SK-N-SH treated with all-trans-retinoic acid at 6 μM for 48 hours (cell line): ENCODE measurements around the gene SHROOM1.

Source experiments
- ATAC-seq: fragments of 200-7000 bp; cut with Tn5 transposase; 3 replicates; pipeline ENCODE4 v1.9.1; 2020; ENCODE audit warnings: mild to moderate bottlenecking, moderate library complexity
- ARNTL ChIP-seq: fragments of 450-650 bp; formaldehyde crosslinking; IDR thresholded peaks from 2 replicates; pipeline ENCODE4 v1.5.0; 2020; ENCODE audit warnings: low read depth, mild to moderate bottlenecking, moderate library complexity, borderline replicate concordance
- BACH2 ChIP-seq: fragments of 250-450 bp; sonication (Bioruptor Pico); IDR thresholded peaks from 2 replicates; pipeline ENCODE4 v1.9.0; 2021; ENCODE audit warnings: mild to moderate bottlenecking, borderline replicate concordance
- ESRRG ChIP-seq: fragments of 250-450 bp; sonication (Bioruptor Pico); IDR thresholded peaks from 2 replicates; pipeline ENCODE4 v1.6.1; 2021; ENCODE audit warnings: mild to moderate bottlenecking
- GLIS3 ChIP-seq: fragments of 250-450 bp; sonication (Bioruptor Pico); IDR thresholded peaks from 2 replicates; pipeline ENCODE4 v1.5.0; 2020; ENCODE audit warnings: mild to moderate bottlenecking, moderate library complexity
- ISL1 ChIP-seq: fragments of 250-450 bp; sonication (Bioruptor Pico); IDR thresholded peaks from 2 replicates; pipeline ENCODE4 v2.1.2; 2022; ENCODE audit warnings: mild to moderate bottlenecking, moderate library complexity
- OSR1 ChIP-seq: fragments of 250-450 bp; sonication (Bioruptor Pico); IDR thresholded peaks from 2 replicates; pipeline ENCODE4 v1.8.0; 2022; ENCODE audit warnings: moderate library complexity, mild to moderate bottlenecking, inconsistent platforms
- PPARA ChIP-seq: fragments of 250-450 bp; sonication (Bioruptor Pico); IDR thresholded peaks from 2 replicates; pipeline ENCODE4 v1.5.0; 2020; ENCODE audit warnings: mild to moderate bottlenecking, borderline replicate concordance
- RARB ChIP-seq: fragments of 250-450 bp; sonication (Bioruptor Pico); IDR thresholded peaks from 2 replicates; pipeline ENCODE4 v1.8.0; 2021; ENCODE audit warnings: mild to moderate bottlenecking, moderate library complexity
- SNAI2 ChIP-seq: fragments of 250-450 bp; sonication (Bioruptor Pico); IDR thresholded peaks from 2 replicates; pipeline ENCODE4 v1.5.0; 2020; ENCODE audit warnings: mild to moderate bottlenecking, moderate library complexity
- TCF4 ChIP-seq: fragments of 250-450 bp; sonication (Bioruptor Pico); IDR thresholded peaks from 2 replicates; pipeline ENCODE4 v1.8.0; 2021; ENCODE audit warnings: mild to moderate bottlenecking, moderate library complexity, borderline replicate concordance
- TOX ChIP-seq: fragments of 250-450 bp; sonication (Bioruptor Pico); IDR thresholded peaks from 2 replicates; pipeline ENCODE4 v1.8.0; 2021; ENCODE audit warnings: mild to moderate bottlenecking, moderate library complexity, borderline replicate concordance
- ZC3H10 ChIP-seq: fragments of 250-450 bp; sonication (Bioruptor Pico); IDR thresholded peaks from 2 replicates; pipeline ENCODE4 v1.5.1; 2021; ENCODE audit warnings: mild to moderate bottlenecking, moderate library complexity
- ZFP3 ChIP-seq: fragments of 250-450 bp; sonication (Bioruptor Pico); IDR thresholded peaks from 2 replicates; pipeline ENCODE4 v1.5.0; 2020; ENCODE audit warnings: mild to moderate bottlenecking, moderate library complexity
- ZFP30 ChIP-seq: fragments of 450-650 bp; formaldehyde crosslinking; IDR thresholded peaks from 2 replicates; pipeline ENCODE4 v1.5.0; 2022; ENCODE audit warnings: mild to moderate bottlenecking, moderate library complexity
- ZNF565 ChIP-seq: fragments of 450-650 bp; formaldehyde crosslinking; conservative IDR thresholded peaks from 2 replicates; pipeline ENCODE4 v1.5.0; 2020; ENCODE audit warnings: low read depth, mild to moderate bottlenecking, moderate library complexity
- ZNF70 ChIP-seq: fragments of 450-650 bp; formaldehyde crosslinking; IDR thresholded peaks from 2 replicates; pipeline ENCODE4 v1.5.0; 2020; ENCODE audit warnings: mild to moderate bottlenecking, moderate library complexity
- ZNF8 ChIP-seq: fragments of 450-650 bp; formaldehyde crosslinking; IDR thresholded peaks from 2 replicates; pipeline ENCODE4 v1.5.0; 2020; ENCODE audit warnings: mild to moderate bottlenecking, moderate library complexity
- TF ChIP-seq, protein P1 (sequence below): fragments of 250-450 bp; sonication (Bioruptor Pico); IDR thresholded peaks from 2 replicates; pipeline ENCODE4 v1.8.0; 2020; ENCODE audit warnings: mild to moderate bottlenecking, moderate library complexity, borderline replicate concordance
- TF ChIP-seq, protein P2 (sequence below): fragments of 250-450 bp; sonication (Bioruptor Pico); IDR thresholded peaks from 2 replicates; pipeline ENCODE4 v1.5.1; 2020; ENCODE audit warnings: low read depth, mild to moderate bottlenecking, moderate library complexity
- TF ChIP-seq, protein P3 (sequence below): fragments of 250-450 bp; sonication (Bioruptor Pico); IDR thresholded peaks from 2 replicates; pipeline ENCODE4 v1.5.1; 2021; ENCODE audit warnings: mild to moderate bottlenecking, moderate library complexity
- TF ChIP-seq, protein P4 (sequence below): fragments of 250-450 bp; sonication (Bioruptor Pico); IDR thresholded peaks from 2 replicates; pipeline ENCODE4 v1.5.0; 2020; ENCODE audit warnings: mild to moderate bottlenecking, moderate library complexity
- TF ChIP-seq, protein P5 (sequence below): fragments of 250-450 bp; sonication (Bioruptor Pico); IDR thresholded peaks from 2 replicates; pipeline ENCODE4 v1.8.0; 2021; ENCODE audit warnings: low read depth, mild to moderate bottlenecking, moderate library complexity, borderline replicate concordance

SHROOM1 gene

DNA sequence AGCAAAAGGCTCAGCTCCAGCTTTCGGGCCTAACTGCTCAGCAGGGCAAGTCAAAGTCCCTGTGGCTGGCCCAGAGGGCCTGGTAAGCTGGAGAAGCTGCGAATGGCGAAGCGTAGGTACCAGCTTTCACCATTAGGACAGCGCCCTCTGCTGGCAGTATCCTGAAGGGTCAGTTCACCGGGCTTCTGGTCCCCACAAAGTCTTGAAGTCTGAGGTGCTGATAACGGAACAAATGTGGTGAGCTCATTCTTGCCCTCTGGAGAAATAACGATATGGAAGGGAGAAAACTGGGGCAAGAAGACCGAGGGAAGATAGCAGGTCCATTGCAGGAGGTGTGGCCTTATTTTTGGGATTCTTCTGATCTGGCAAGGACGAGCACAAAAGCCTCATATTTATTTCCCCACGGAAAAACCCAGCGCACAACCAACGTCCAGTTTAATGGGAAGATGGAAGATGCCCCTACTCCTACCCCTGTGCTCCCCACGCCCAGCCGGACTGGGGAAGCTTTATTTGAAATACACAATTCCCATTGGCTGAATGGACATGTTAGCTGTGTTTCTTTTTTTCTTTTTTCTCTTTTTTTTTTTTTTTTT lies 10.2 kb downstream of the SHROOM1 start:
- ATAC-seq: peak; percentile 97

DNA sequence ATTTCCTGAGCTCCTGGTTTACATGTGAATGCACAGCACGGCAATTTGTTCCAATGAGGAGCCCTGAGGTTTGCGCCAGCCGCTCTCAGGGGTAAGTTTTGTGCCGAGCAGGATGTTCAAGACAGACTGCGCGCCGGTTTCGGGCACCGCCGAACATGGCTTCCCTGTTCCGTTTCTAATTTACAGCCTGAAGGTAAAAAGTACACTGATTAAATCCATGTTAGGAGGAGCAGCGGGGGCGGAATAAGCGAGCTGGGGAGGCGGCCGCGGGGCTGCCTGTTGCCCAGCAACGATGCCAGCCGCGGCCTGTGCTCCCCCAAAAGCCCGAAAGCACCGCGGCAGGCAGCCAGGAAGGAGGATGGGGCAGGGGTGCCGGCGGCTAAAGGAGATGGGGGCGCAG lies 11.0 kb downstream of the SHROOM1 start:
- TF ChIP-seq RARB (CRISPR knock-in tag): no peak
- TF ChIP-seq, protein P1, sequence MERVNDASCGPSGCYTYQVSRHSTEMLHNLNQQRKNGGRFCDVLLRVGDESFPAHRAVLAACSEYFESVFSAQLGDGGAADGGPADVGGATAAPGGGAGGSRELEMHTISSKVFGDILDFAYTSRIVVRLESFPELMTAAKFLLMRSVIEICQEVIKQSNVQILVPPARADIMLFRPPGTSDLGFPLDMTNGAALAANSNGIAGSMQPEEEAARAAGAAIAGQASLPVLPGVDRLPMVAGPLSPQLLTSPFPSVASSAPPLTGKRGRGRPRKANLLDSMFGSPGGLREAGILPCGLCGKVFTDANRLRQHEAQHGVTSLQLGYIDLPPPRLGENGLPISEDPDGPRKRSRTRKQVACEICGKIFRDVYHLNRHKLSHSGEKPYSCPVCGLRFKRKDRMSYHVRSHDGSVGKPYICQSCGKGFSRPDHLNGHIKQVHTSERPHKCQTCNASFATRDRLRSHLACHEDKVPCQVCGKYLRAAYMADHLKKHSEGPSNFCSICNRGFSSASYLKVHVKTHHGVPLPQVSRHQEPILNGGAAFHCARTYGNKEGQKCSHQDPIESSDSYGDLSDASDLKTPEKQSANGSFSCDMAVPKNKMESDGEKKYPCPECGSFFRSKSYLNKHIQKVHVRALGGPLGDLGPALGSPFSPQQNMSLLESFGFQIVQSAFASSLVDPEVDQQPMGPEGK: no peak
- no peak for TF ChIP-seq GLIS3 (CRISPR knock-in tag)
- no peak for TF ChIP-seq BACH2 (CRISPR knock-in tag)
- TF ChIP-seq OSR1: no peak
- TF ChIP-seq TOX (CRISPR knock-in tag): no peak
- TF ChIP-seq ZFP3 (CRISPR knock-in tag): no peak
- TF ChIP-seq, protein P2, sequence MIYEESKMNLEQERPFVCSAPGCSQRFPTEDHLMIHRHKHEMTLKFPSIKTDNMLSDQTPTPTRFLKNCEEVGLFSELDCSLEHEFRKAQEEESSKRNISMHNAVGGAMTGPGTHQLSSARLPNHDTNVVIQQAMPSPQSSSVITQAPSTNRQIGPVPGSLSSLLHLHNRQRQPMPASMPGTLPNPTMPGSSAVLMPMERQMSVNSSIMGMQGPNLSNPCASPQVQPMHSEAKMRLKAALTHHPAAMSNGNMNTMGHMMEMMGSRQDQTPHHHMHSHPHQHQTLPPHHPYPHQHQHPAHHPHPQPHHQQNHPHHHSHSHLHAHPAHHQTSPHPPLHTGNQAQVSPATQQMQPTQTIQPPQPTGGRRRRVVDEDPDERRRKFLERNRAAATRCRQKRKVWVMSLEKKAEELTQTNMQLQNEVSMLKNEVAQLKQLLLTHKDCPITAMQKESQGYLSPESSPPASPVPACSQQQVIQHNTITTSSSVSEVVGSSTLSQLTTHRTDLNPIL: no peak
- TF ChIP-seq, protein P3, sequence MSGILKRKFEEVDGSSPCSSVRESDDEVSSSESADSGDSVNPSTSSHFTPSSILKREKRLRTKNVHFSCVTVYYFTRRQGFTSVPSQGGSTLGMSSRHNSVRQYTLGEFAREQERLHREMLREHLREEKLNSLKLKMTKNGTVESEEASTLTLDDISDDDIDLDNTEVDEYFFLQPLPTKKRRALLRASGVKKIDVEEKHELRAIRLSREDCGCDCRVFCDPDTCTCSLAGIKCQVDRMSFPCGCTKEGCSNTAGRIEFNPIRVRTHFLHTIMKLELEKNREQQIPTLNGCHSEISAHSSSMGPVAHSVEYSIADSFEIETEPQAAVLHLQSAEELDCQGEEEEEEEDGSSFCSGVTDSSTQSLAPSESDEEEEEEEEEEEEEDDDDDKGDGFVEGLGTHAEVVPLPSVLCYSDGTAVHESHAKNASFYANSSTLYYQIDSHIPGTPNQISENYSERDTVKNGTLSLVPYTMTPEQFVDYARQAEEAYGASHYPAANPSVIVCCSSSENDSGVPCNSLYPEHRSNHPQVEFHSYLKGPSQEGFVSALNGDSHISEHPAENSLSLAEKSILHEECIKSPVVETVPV (CRISPR knock-in tag): no peak
- no peak for TF ChIP-seq ZC3H10 (CRISPR knock-in tag)
- TF ChIP-seq ZNF8 (CRISPR knock-in tag): no peak
- no peak for TF ChIP-seq SNAI2
- TF ChIP-seq TCF4 (CRISPR knock-in tag): no peak
- no peak for TF ChIP-seq ZNF565
- TF ChIP-seq, protein P4, sequence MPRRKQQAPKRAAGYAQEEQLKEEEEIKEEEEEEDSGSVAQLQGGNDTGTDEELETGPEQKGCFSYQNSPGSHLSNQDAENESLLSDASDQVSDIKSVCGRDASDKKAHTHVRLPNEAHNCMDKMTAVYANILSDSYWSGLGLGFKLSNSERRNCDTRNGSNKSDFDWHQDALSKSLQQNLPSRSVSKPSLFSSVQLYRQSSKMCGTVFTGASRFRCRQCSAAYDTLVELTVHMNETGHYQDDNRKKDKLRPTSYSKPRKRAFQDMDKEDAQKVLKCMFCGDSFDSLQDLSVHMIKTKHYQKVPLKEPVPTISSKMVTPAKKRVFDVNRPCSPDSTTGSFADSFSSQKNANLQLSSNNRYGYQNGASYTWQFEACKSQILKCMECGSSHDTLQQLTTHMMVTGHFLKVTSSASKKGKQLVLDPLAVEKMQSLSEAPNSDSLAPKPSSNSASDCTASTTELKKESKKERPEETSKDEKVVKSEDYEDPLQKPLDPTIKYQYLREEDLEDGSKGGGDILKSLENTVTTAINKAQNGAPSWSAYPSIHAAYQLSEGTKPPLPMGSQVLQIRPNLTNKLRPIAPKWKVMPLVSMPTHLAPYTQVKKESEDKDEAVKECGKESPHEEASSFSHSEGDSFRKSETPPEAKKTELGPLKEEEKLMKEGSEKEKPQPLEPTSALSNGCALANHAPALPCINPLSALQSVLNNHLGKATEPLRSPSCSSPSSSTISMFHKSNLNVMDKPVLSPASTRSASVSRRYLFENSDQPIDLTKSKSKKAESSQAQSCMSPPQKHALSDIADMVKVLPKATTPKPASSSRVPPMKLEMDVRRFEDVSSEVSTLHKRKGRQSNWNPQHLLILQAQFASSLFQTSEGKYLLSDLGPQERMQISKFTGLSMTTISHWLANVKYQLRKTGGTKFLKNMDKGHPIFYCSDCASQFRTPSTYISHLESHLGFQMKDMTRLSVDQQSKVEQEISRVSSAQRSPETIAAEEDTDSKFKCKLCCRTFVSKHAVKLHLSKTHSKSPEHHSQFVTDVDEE (CRISPR knock-in tag): no peak
- no peak for TF ChIP-seq ISL1 (CRISPR knock-in tag)
- no peak for TF ChIP-seq ZFP30

More for the DNA sequence above, 10.2 kb downstream of the SHROOM1 start:
- TF ChIP-seq GLIS3 (CRISPR knock-in tag): no peak
- no peak for TF ChIP-seq ESRRG (CRISPR knock-in tag)
- no peak for TF ChIP-seq ZFP3 (CRISPR knock-in tag)
- TF ChIP-seq BACH2 (CRISPR knock-in tag): no peak

DNA sequence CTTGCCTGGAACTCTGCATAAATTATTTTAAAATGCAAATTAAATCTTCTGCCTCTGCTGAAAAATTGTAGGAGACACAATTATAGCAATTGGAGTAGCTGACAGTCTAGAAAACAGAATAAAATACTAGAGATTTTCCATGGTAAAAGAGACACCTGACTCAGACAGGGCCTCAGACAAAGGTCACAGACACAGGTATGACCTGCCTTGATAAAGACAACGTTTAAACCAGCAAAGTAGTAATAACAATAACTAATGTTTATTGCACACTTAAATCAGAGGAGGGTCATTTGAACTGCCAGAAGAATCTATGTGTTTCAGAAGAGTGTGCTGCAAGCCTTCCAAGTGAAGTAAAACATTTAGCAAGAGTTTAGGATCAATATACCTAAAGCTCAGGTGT lies 13.4 kb downstream of the SHROOM1 start:
- ATAC-seq: no peak
- TF ChIP-seq ESRRG (CRISPR knock-in tag) (no peak), TCF4 (CRISPR knock-in tag) (no peak)

More for the DNA sequence above, 11.0 kb downstream of the SHROOM1 start:
- ATAC-seq: no peak

DNA sequence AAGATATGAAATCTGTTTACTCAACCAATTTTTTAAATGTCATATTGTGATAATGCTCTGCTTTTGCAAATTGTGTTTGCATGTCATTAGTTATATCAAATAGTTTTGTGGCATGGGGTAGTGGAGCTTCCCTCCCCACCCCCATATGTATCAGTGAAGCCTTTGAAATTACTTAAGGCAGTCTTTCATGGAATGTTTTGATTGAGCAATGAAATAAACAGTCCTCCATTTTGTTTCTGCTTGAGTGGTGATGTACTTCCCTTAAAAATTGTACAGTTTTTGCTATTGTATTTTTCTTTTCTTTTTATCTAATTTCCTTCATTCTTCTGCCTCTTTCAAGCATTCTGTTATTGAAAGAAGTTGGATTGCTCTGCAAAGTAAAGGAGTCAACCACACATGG lies 13.9 kb downstream of the SHROOM1 start:
- TF ChIP-seq ZNF8 (CRISPR knock-in tag) (no peak), ZNF565 (no peak), ZNF70 (no peak), ARNTL (CRISPR knock-in tag) (no peak), ESRRG (CRISPR knock-in tag) (no peak), TCF4 (CRISPR knock-in tag) (no peak), ISL1 (CRISPR knock-in tag) (no peak), ZFP30 (no peak), SNAI2 (no peak), PPARA (CRISPR knock-in tag) (no peak), TOX (CRISPR knock-in tag) (no peak), ZFP3 (CRISPR knock-in tag) (no peak), BACH2 (CRISPR knock-in tag) (no peak)
- TF ChIP-seq, protein P5, sequence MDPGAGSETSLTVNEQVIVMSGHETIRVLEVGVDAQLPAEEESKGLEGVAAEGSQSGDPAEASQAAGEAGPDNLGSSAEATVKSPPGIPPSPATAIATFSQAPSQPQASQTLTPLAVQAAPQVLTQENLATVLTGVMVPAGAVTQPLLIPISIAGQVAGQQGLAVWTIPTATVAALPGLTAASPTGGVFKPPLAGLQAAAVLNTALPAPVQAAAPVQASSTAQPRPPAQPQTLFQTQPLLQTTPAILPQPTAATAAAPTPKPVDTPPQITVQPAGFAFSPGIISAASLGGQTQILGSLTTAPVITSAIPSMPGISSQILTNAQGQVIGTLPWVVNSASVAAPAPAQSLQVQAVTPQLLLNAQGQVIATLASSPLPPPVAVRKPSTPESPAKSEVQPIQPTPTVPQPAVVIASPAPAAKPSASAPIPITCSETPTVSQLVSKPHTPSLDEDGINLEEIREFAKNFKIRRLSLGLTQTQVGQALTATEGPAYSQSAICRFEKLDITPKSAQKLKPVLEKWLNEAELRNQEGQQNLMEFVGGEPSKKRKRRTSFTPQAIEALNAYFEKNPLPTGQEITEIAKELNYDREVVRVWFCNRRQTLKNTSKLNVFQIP (CRISPR knock-in tag): no peak
- TF ChIP-seq, protein P3 (CRISPR knock-in tag): no peak
- TF ChIP-seq, all 23 proteins: peak for 0
- ATAC-seq: no peak
